ENCODE data around the gene PEX26. TPM values are rescaled to one million over a fixed set of nuclear protein-coding genes. Genes with fewer than 3 reads are reported as not detected.

Gene PEX26
- total and polyA plus RNA-seq, 2 experiments from 2014 or later, result 4.0 to 48.9 TPM

- TF ChIP-seq ZNF462 (CRISPR knock-in tag; IDR thresholded peaks at IDR 0.05), result no peak
- no peak for TF ChIP-seq NANOG (IDR thresholded peaks at IDR 0.05; ENCODE audit: borderline replicate concordance)
- TF ChIP-seq ZNF331 (CRISPR knock-in tag; IDR thresholded peaks at IDR 0.05; ENCODE audit: low read depth), result no peak
- TF ChIP-seq REST (IDR thresholded peaks at IDR 0.05; ENCODE audit: unreplicated experiment), result no peak
- TF ChIP-seq EZH2phosphoT487 (IDR thresholded peaks at IDR 0.05; ENCODE audit: unreplicated experiment), result no peak
- TF ChIP-seq ZNF114 (CRISPR knock-in tag; IDR thresholded peaks at IDR 0.05), result no peak
- no peak for TF ChIP-seq ETS1 (IDR thresholded peaks at IDR 0.05)
- no peak for TF ChIP-seq EZH2 (IDR thresholded peaks at IDR 0.05; ENCODE audit: low read depth, unreplicated experiment)
- TF ChIP-seq CREB1 (CRISPR knock-in tag; IDR thresholded peaks at IDR 0.05; ENCODE audit: low read depth), result no peak
- no peak for TF ChIP-seq STAT1 (IDR thresholded peaks at IDR 0.05; ENCODE audit: unreplicated experiment)
Observed at GRCh38 chr22:18067121-18067520, 10.7 kb upstream of the PEX26 start (continued).

Measured in GM23338 (cell line).